ENCODE results near the gene VIT. TPM values are rescaled to one million over a fixed set of nuclear protein-coding genes. Genes with fewer than 3 reads are reported as not detected.

Gene VIT
- polyA plus RNA-seq, 1 of the 3 experiments (the other 2 are of a cell fraction), result not detected

DNA sequence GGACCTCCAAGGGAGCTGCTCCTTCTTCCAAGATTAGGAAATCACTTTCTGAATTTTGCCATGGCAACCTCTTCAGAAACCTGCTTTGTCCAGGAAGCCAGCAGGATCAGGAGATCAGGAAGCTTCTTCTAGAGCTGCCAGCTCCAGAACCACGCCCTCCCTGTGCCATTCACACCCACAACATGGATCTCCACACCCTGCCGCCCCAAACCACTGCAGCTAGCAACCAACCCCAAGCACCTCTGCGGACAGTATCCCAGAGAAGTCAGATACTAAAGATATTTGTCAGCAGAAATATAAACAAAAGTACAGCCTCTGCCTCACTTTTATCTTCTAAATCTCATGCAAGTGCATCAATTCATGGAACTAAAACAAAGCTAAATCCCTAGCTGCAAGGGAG lies 106.4 kb downstream of the VIT start:
- Histone ChIP-seq H4K20me1 (ENCODE audit: insufficient read depth) (no peaks in the 10 kb centered on the region), H3K4me2 (no peak overlapping the region), H3F3A (replicated peaks; ENCODE audit: insufficient read depth) (no peaks in the 10 kb centered on the region), H3K9ac (no peak overlapping the region), H3K9me2 (no peaks in the 10 kb centered on the region), H3K9me3 (no peaks in the 10 kb centered on the region), H3K4me3 (ENCODE audit: low read depth in 2 of 2, low read length in 1 of 2) (no peak overlapping the region), H3K79me2 (ENCODE audit: insufficient read depth) (no peaks in the 10 kb centered on the region), H3K27me3 (ENCODE audit: insufficient read depth) (peaks cover 12% of the 10 kb centered on the region; the same call in 1 of the 2 replicates), H3K4me1 (ENCODE audit: control insufficient read depth in 1 of 2, insufficient read depth in 2 of 2, low read depth in 1 of 2, low read length in 1 of 2) (no peaks in the 10 kb centered on the region), H3K36me3 (replicated peaks in 1 of 2; ENCODE audit: control insufficient read depth in 1 of 2, insufficient read depth in 2 of 2, low read length in 1 of 2) (no peaks in the 10 kb centered on the region), H3K27ac (ENCODE audit: low read depth in 2 of 2, low read length in 1 of 2) (no peak overlapping the region), H2AFZ (ENCODE audit: low read depth) (no peak overlapping the region)
- ChIA-PET CTCF (interaction anchor here (0.8 to 15.2 kb wide), 4 partner anchors 9 to 20 kb away, joined by 3 to 218 read pairs (median 6); no protein-coding TSS in a partner anchor), POLR2A (no interaction called here)
- no peak for DNase-seq
- TF ChIP-seq TEAD4 (IDR thresholded peaks at IDR 0.05; ENCODE audit: borderline replicate concordance, insufficient read depth) (no peak), NRF1 (IDR thresholded peaks at IDR 0.05; ENCODE audit: low read depth, low read length) (no peak), FOXM1 (IDR thresholded peaks at IDR 0.05; ENCODE audit: low read depth) (no peak)
- WGBS (ENCODE audit: low lambda C conversion rate), result 12% methylated on average over 3 of the region's 3 CpGs

GRCh38 chr2:36805635-36806224 lies 109.2 kb downstream of the VIT start:
- WGBS (ENCODE audit: low lambda C conversion rate), result 68% methylated on average over 10 of the region's 11 CpGs
- Histone ChIP-seq H2AFZ (ENCODE audit: low read depth) (no peak overlapping the region), H3K27ac (ENCODE audit: low read depth in 2 of 2, low read length in 1 of 2) (no peak overlapping the region), H3K9me3 (no peaks in the 10 kb centered on the region), H3K9ac (no peak overlapping the region), H3K36me3 (replicated peaks in 1 of 2; ENCODE audit: control insufficient read depth in 1 of 2, insufficient read depth in 2 of 2, low read length in 1 of 2) (no peaks in the 10 kb centered on the region), H3K4me1 (ENCODE audit: control insufficient read depth in 1 of 2, insufficient read depth in 2 of 2, low read depth in 1 of 2, low read length in 1 of 2) (no peaks in the 10 kb centered on the region), H3F3A (replicated peaks; ENCODE audit: insufficient read depth) (no peaks in the 10 kb centered on the region), H3K9me2 (no peaks in the 10 kb centered on the region), H4K20me1 (ENCODE audit: insufficient read depth) (no peaks in the 10 kb centered on the region), H3K4me3 (ENCODE audit: low read depth in 2 of 2, low read length in 1 of 2) (no peak overlapping the region), H3K27me3 (ENCODE audit: insufficient read depth) (no peaks in the 10 kb centered on the region; the same call in 1 of the 2 replicates), H3K4me2 (no peak overlapping the region), H3K79me2 (ENCODE audit: insufficient read depth) (no peaks in the 10 kb centered on the region)
- TF ChIP-seq, protein P1, sequence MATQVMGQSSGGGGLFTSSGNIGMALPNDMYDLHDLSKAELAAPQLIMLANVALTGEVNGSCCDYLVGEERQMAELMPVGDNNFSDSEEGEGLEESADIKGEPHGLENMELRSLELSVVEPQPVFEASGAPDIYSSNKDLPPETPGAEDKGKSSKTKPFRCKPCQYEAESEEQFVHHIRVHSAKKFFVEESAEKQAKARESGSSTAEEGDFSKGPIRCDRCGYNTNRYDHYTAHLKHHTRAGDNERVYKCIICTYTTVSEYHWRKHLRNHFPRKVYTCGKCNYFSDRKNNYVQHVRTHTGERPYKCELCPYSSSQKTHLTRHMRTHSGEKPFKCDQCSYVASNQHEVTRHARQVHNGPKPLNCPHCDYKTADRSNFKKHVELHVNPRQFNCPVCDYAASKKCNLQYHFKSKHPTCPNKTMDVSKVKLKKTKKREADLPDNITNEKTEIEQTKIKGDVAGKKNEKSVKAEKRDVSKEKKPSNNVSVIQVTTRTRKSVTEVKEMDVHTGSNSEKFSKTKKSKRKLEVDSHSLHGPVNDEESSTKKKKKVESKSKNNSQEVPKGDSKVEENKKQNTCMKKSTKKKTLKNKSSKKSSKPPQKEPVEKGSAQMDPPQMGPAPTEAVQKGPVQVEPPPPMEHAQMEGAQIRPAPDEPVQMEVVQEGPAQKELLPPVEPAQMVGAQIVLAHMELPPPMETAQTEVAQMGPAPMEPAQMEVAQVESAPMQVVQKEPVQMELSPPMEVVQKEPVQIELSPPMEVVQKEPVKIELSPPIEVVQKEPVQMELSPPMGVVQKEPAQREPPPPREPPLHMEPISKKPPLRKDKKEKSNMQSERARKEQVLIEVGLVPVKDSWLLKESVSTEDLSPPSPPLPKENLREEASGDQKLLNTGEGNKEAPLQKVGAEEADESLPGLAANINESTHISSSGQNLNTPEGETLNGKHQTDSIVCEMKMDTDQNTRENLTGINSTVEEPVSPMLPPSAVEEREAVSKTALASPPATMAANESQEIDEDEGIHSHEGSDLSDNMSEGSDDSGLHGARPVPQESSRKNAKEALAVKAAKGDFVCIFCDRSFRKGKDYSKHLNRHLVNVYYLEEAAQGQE (IDR thresholded peaks at IDR 0.05; ENCODE audit: low read depth, low read length), result no peak
- TF ChIP-seq SIN3A (IDR thresholded peaks at IDR 0.05; ENCODE audit: borderline replicate concordance, low read depth, low read length), result no peak
- no peak for DNase-seq
- CTCF ChIA-PET, result interaction anchor here (3.5 kb wide), 1 partner anchor 21 kb away, joined by 31 read pairs; no protein-coding TSS in a partner anchor
- POLR2A ChIA-PET, result no interaction called here

- H3K4me2 ChIP-seq, result no peak overlapping the region
- no peaks in the 10 kb centered on the region for H3K9me2 ChIP-seq
- H4K20me1 ChIP-seq (ENCODE audit: insufficient read depth), result no peaks in the 10 kb centered on the region
- WGBS (ENCODE audit: low lambda C conversion rate), result 64% methylated on average over 5 of the region's 5 CpGs
- no peaks in the 10 kb centered on the region for H3K27me3 ChIP-seq (ENCODE audit: insufficient read depth)
- no peak overlapping the region for H3K27ac ChIP-seq (ENCODE audit: low read depth in 2 of 2, low read length in 1 of 2)
- H3F3A ChIP-seq (replicated peaks; ENCODE audit: insufficient read depth), result no peaks in the 10 kb centered on the region
- H3K9ac ChIP-seq, result no peak overlapping the region
- no peak overlapping the region for H2AFZ ChIP-seq (ENCODE audit: low read depth)
- no peaks in the 10 kb centered on the region for H3K9me3 ChIP-seq
- no peaks in the 10 kb centered on the region for H3K4me1 ChIP-seq (ENCODE audit: control insufficient read depth in 1 of 2, insufficient read depth in 2 of 2, low read depth in 1 of 2, low read length in 1 of 2)
- POLR2A ChIA-PET, result no interaction called here
- no peak for DNase-seq
- no peaks in the 10 kb centered on the region for H3K36me3 ChIP-seq (replicated peaks in 1 of 2; ENCODE audit: control insufficient read depth in 1 of 2, insufficient read depth in 2 of 2, low read length in 1 of 2)
- H3K4me3 ChIP-seq (ENCODE audit: low read depth in 2 of 2, low read length in 1 of 2), result no peak overlapping the region
- no peaks in the 10 kb centered on the region for H3K79me2 ChIP-seq (ENCODE audit: insufficient read depth)
- CTCF ChIA-PET, result interaction anchor here (1.1 to 3.5 kb wide), 5 partner anchors 8 to 28 kb away, joined by 3 to 31 read pairs (median 3); no protein-coding TSS in a partner anchor
- TF ChIP-seq EZH2phosphoT487 (IDR thresholded peaks at IDR 0.05; ENCODE audit: borderline replicate concordance, low read depth) (no peak), GABPA (IDR thresholded peaks at IDR 0.05; ENCODE audit: low read depth) (no peak), ELF1 (IDR thresholded peaks at IDR 0.05) (no peak), FOSL2 (IDR thresholded peaks at IDR 0.05; ENCODE audit: borderline replicate concordance, low read depth) (no peak), TEAD4 (IDR thresholded peaks at IDR 0.05; ENCODE audit: borderline replicate concordance, insufficient read depth) (no peak)
- TF ChIP-seq, protein P2, sequence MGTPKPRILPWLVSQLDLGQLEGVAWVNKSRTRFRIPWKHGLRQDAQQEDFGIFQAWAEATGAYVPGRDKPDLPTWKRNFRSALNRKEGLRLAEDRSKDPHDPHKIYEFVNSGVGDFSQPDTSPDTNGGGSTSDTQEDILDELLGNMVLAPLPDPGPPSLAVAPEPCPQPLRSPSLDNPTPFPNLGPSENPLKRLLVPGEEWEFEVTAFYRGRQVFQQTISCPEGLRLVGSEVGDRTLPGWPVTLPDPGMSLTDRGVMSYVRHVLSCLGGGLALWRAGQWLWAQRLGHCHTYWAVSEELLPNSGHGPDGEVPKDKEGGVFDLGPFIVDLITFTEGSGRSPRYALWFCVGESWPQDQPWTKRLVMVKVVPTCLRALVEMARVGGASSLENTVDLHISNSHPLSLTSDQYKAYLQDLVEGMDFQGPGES (IDR thresholded peaks at IDR 0.05; ENCODE audit: low read depth, low read length), result no peak
- TF ChIP-seq, protein P1 (IDR thresholded peaks at IDR 0.05; ENCODE audit: low read depth, low read length), result no peak
Observed at GRCh38 chr2:36807223-36807886, 110.8 kb downstream of the VIT start.

Data from SK-N-SH (cell line).